Natural killer cell (primary cell): ENCODE measurements around the gene NFIA. TPM values are rescaled to one million over a fixed set of nuclear protein-coding genes. Genes with fewer than 3 reads are reported as not detected.

ENCODE experiments used
- ATAC-seq, 3 donors: fragments of 150-1000 bp in 2 of 3; fragments of 200-7000 bp in 1 of 3; cut with Tn5 transposase; 1 replicate in 1 of 3; 2 replicates in 2 of 3; pipeline ENCODE4 v1.10.0; 2021; ENCODE audit warnings: mild to moderate bottlenecking in 2 of 3, moderate library complexity in 2 of 3
- DNase-seq, 2 donors: peaks; one replicate each; pipeline versions ENCODE4 v3.0.0 to v3.0.0-alpha.2; 2013 to 2021; ENCODE audit warnings: mixed read lengths in 1 of 2
- H3K27ac ChIP-seq: one replicate; pipeline ENCODE4 v1.5.1; 2013; ENCODE audit warnings: mild to moderate bottlenecking, low read length
- H3K27me3 ChIP-seq: one replicate; pipeline ENCODE4 v1.6.1; 2013; ENCODE audit warnings: low read length; ENCODE audit not compliant: control insufficient read depth, insufficient read depth
- H3K36me3 ChIP-seq: one replicate; pipeline ENCODE4 v1.6.1; 2013; ENCODE audit warnings: low read length; ENCODE audit not compliant: control insufficient read depth, insufficient read depth
- H3K4me1 ChIP-seq: one replicate; pipeline ENCODE4 v1.6.1; 2013; ENCODE audit warnings: low read length; ENCODE audit not compliant: control insufficient read depth, insufficient read depth
- H3K4me3 ChIP-seq: one replicate; pipeline ENCODE4 v1.5.1; 2013; ENCODE audit warnings: low read length
- H3K9me3 ChIP-seq: one replicate; pipeline ENCODE4 v1.6.1; 2013; ENCODE audit warnings: low read length; ENCODE audit not compliant: control insufficient read depth, insufficient read depth
- H3K27ac Mint-ChIP-seq, 2 donors: one replicate each; pipeline ENCODE4 v1.8.0; 2022; ENCODE audit warnings: mild to moderate bottlenecking in 2 of 2, mixed read lengths in 2 of 2, moderate library complexity in 1 of 2
- H3K27me3 Mint-ChIP-seq, 2 donors: one replicate each; pipeline ENCODE4 v1.8.0; 2022; ENCODE audit warnings: low read depth in 2 of 2, mixed read lengths in 2 of 2
- H3K36me3 Mint-ChIP-seq: one replicate; pipeline ENCODE4 v1.8.0; 2022; ENCODE audit warnings: mixed read lengths
- H3K4me1 Mint-ChIP-seq, 2 donors: one replicate each; pipeline ENCODE4 v1.8.0; 2022; ENCODE audit warnings: mixed read lengths in 2 of 2
- H3K4me3 Mint-ChIP-seq: one replicate; pipeline ENCODE4 v1.8.0; 2022; ENCODE audit warnings: mild to moderate bottlenecking, moderate library complexity, mixed read lengths
- H3K9me3 Mint-ChIP-seq, 2 donors: one replicate each; pipeline ENCODE4 v1.8.0; 2022; ENCODE audit warnings: mixed read lengths in 2 of 2
- CTCF ChIP-seq: fragments of 200-600 bp; IDR thresholded peaks from one replicate; pipeline ENCODE4 v1.8.0; 2022; ENCODE audit warnings: antibody characterized with exemption
- WGBS: methylation state at CpG from one replicate; pipeline ENCODE4 v1.1.7; 2013; ENCODE audit warnings: missing lambda C conversion rate; ENCODE audit not compliant: insufficient coverage; 5-methylcytosine and 5-hydroxymethylcytosine counted together
- intact Hi-C: fragments of 100-400 bp; cut with micrococcal nuclease; formaldehyde crosslinking; loops from one replicate; pipeline ENCODE4 v1.14.2; 2022
- total RNA-seq, 4 donors: library from RNA; stranded (reverse); fragments of 120-200 nt in 1 of 4; gene quantifications; one replicate each; pipeline versions ENCODE4 v1.2.3 to v1.2.4, GENCODE V29; 2013 to 2022

NFIA gene
- total RNA-seq, 3 donors from 2014 or later (not counting 1 experiment from before 2014, with no cell fraction given) = 3.5 to 6.5 (median 3.6) TPM

GRCh38 chr1:61280452-61280851, 198.1 kb downstream of the NFIA start:
- Mint-ChIP-seq H3K27me3 (peaks cover 0 to 2% of the 10 kb centered on the region in 2 donors), H3K9me3 (no peaks in the 10 kb centered on the region), H3K4me3 (no peak overlapping the region), H3K36me3 (no peaks in the 10 kb centered on the region), H3K4me1 (no peaks in the 10 kb centered on the region), H3K27ac (no peak overlapping the region)
- no peak for ATAC-seq
- intact Hi-C loops = no loop called here
- H3K4me3 ChIP-seq = no peak overlapping the region
- no peak for DNase-seq
- H3K9me3 ChIP-seq = no peaks in the 10 kb centered on the region
- no peak for TF ChIP-seq CTCF
- no peak overlapping the region for H3K27ac ChIP-seq
- 96% methylated on average over 4 of the region's 5 CpGs for WGBS
- H3K4me1 ChIP-seq = no peaks in the 10 kb centered on the region
- no peaks in the 10 kb centered on the region for H3K27me3 ChIP-seq
- H3K36me3 ChIP-seq = no peaks in the 10 kb centered on the region

- no peak overlapping the region for H3K4me3 Mint-ChIP-seq
- Histone ChIP-seq H3K4me1 (no peaks in the 10 kb centered on the region), H3K27ac (no peak overlapping the region), H3K9me3 (no peaks in the 10 kb centered on the region), H3K36me3 (no peaks in the 10 kb centered on the region), H3K4me3 (no peak overlapping the region), H3K27me3 (no peaks in the 10 kb centered on the region)
- H3K4me1 Mint-ChIP-seq = no peaks in the 10 kb centered on the region
- H3K27me3 Mint-ChIP-seq = no peaks in the 10 kb centered on the region
- 78% methylated on average over 3 of the region's 3 CpGs for WGBS
- no peak overlapping the region for H3K27ac Mint-ChIP-seq
- ATAC-seq (no peak), DNase-seq (no peak)
- H3K9me3 Mint-ChIP-seq = no peaks in the 10 kb centered on the region
- intact Hi-C loops = no loop called here
- H3K36me3 Mint-ChIP-seq = no peaks in the 10 kb centered on the region
- TF ChIP-seq CTCF = no peak
Measured at GRCh38 chr1:61282387-61282786, 200.0 kb downstream of the NFIA start.

- Histone ChIP-seq H3K27ac (no peak overlapping the region), H3K4me3 (no peak overlapping the region), H3K9me3 (no peaks in the 10 kb centered on the region), H3K27me3 (no peaks in the 10 kb centered on the region), H3K4me1 (no peaks in the 10 kb centered on the region), H3K36me3 (no peaks in the 10 kb centered on the region)
- WGBS = 91% methylated on average over 2 of the region's 3 CpGs
- TF ChIP-seq CTCF = no peak
- H3K4me1 Mint-ChIP-seq = no peaks in the 10 kb centered on the region
- no peak overlapping the region for H3K27ac Mint-ChIP-seq
- no peaks in the 10 kb centered on the region for H3K36me3 Mint-ChIP-seq
- no peaks in the 10 kb centered on the region for H3K9me3 Mint-ChIP-seq
- DNase-seq = no peak
- H3K4me3 Mint-ChIP-seq = no peak overlapping the region
- H3K27me3 Mint-ChIP-seq = peaks cover 0 to 3% of the 10 kb centered on the region in 2 donors
- ATAC-seq = no peak
- intact Hi-C loops = no loop called here
Measured at GRCh38 chr1:61284248-61284854, 202.0 kb downstream of the NFIA start.

GRCh38 chr1:61284936-61285335, 202.6 kb downstream of the NFIA start:
- DNase-seq (no peak), ATAC-seq (no peak)
- intact Hi-C loops = no loop called here
- Histone ChIP-seq H3K4me1 (no peaks in the 10 kb centered on the region), H3K9me3 (no peaks in the 10 kb centered on the region), H3K4me3 (no peak overlapping the region), H3K36me3 (no peaks in the 10 kb centered on the region), H3K27ac (no peak overlapping the region), H3K27me3 (no peaks in the 10 kb centered on the region)
- H3K36me3 Mint-ChIP-seq = no peaks in the 10 kb centered on the region
- no peaks in the 10 kb centered on the region for H3K9me3 Mint-ChIP-seq
- no peaks in the 10 kb centered on the region for H3K4me1 Mint-ChIP-seq
- H3K4me3 Mint-ChIP-seq = no peak overlapping the region
- no peak overlapping the region for H3K27ac Mint-ChIP-seq
- H3K27me3 Mint-ChIP-seq = peaks cover 3 to 4% of the 10 kb centered on the region in 2 donors
- TF ChIP-seq CTCF = no peak
- WGBS = 91% methylated on average over 3 of the region's 5 CpGs
